ENCODE results near the gene SLC9A8.

Gene SLC9A8

DNA sequence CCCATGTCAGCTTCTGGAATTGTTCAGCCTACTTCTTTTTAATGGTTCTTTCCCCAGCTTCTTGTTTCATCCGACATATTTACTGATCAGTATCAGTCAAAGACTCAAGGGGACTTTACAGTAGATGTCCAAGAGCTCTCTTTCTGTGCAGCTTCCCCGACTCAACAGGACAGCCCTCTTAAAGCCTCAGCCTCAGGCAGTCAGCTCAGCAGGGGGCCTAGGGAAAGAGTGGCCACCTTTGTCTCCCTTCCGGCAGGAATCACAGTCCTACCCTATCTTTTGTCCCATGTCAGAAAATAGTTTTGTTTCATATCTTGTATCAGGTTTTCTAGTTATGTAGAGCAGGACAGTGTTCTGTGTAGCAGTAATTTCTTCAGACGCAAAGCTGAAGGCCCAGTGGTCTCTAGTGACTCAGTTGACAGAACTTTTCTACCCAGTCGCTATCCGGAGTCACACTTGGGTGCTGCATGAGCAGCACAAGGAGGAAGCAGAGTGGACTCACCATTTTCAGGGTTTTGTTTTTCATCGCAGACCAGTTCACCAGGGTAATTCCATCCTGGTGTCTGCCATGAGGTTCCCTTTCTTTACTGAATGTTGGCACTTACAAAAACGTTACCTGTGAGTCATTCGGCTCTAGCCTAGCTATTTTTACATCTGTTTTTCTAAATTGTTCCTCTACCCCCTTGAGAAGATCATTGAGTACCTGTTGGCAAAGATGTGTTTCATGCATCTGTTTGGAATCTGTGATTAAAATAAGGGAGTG lies 55.0 kb downstream of the SLC9A8 start:
- no peak for TF ChIP-seq ZFX (IDR thresholded peaks at IDR 0.05)
- TF ChIP-seq, protein P1, sequence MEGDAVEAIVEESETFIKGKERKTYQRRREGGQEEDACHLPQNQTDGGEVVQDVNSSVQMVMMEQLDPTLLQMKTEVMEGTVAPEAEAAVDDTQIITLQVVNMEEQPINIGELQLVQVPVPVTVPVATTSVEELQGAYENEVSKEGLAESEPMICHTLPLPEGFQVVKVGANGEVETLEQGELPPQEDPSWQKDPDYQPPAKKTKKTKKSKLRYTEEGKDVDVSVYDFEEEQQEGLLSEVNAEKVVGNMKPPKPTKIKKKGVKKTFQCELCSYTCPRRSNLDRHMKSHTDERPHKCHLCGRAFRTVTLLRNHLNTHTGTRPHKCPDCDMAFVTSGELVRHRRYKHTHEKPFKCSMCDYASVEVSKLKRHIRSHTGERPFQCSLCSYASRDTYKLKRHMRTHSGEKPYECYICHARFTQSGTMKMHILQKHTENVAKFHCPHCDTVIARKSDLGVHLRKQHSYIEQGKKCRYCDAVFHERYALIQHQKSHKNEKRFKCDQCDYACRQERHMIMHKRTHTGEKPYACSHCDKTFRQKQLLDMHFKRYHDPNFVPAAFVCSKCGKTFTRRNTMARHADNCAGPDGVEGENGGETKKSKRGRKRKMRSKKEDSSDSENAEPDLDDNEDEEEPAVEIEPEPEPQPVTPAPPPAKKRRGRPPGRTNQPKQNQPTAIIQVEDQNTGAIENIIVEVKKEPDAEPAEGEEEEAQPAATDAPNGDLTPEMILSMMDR (conservative IDR thresholded peaks at IDR 0.05), result no peak
- H3K27ac ChIP-seq, result no peak overlapping the region

DNA sequence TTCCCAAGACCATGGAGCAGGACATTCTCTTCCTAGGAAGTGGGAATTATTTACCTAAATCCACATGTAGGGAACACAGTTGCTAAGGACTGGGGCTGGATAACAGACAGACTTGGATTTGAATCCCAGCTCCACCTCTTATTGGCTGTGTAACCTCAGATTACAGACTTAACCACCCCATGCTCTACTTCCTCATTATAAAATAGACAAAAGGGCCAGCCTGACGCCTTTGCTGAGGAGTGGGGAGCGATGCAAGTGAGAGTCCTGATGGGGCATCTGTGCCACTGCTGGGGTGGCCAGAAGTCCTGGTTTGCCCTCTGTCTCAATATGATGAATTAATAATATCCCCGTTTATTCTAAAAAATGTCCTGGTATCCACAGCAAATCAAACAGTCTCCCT lies 55.9 kb downstream of the SLC9A8 start:
- TF ChIP-seq, protein P1 (conservative IDR thresholded peaks at IDR 0.05), result no peak
- TF ChIP-seq ZFX (IDR thresholded peaks at IDR 0.05), result no peak
- H3K27ac ChIP-seq, result no peak overlapping the region

DNA sequence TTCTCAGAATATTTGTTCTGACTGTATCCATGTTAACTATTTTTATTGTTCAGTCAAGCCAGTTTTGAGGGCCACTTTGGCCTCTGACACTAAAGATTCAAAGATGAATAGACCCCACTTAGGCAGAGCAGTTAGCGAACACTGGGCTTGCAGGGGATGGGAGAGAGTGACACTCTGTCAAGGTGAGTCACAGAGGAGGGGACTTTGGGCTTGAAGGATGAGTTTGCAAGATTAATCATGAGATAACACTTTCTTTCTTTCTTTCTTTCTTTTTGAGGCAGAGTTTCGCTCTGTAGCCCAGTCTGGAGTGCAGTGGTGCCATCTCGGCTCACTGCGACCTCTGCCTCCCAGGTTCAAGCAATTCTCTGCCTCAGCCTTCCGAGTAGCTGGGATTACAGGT lies 56.3 kb downstream of the SLC9A8 start:
- H3K27ac ChIP-seq, result no peak overlapping the region
- no peak for TF ChIP-seq ZFX (IDR thresholded peaks at IDR 0.05)
- TF ChIP-seq, protein P1 (conservative IDR thresholded peaks at IDR 0.05), result no peak

DNA sequence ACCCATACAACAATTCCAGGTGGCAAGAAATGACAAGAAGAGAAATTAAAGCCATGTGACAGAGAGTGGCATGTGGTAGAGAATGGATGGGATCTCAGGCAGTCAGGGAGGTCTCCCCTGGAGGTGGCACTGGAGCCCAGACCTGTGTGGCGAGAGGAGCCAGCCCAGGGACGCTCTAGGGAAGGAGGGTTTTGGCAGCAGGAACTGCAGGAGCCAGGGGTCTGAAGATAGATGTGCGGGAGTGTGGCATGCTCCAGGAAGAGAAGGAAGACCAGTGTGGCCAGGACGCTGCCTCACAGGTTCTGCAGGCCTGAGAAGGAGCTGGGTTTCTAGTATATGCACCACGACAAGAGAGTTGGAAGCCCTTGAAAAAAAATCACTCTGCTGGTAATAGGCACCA lies 57.6 kb downstream of the SLC9A8 start:
- TF ChIP-seq, protein P1 (conservative IDR thresholded peaks at IDR 0.05), result no peak
- TF ChIP-seq ZFX (IDR thresholded peaks at IDR 0.05), result no peak
- no peak overlapping the region for H3K27ac ChIP-seq

DNA sequence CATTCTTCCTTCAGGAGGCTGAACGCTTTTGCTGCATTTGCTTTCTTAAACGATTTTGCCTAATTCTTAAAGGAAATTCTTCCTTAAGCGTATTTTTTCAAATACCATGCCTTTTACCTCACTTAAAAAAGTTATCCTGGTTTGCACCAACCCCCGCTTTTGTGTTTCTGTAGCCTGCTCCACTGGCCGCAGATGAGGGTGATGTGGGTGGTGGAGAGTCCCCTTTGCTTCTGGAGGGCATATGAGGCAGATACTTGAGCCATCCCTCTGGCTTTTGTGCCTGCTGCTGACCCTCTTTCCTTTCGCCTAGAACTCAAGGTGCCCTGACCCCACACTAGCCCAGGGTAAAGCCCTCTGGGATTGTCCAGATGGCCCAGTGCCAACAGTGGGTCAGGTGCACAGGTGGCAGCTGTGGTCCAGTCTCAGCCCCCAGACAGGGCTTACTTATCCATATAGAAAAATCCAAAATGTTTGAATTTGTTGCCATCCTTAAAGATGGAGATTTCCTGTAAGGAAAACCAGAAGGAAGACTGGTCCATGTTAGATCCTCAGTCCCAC lies 58.8 kb downstream of the SLC9A8 start:
- TF ChIP-seq, protein P1 (conservative IDR thresholded peaks at IDR 0.05), result no peak
- no peak for TF ChIP-seq ZFX (IDR thresholded peaks at IDR 0.05)
- no peak overlapping the region for H3K27ac ChIP-seq

DNA sequence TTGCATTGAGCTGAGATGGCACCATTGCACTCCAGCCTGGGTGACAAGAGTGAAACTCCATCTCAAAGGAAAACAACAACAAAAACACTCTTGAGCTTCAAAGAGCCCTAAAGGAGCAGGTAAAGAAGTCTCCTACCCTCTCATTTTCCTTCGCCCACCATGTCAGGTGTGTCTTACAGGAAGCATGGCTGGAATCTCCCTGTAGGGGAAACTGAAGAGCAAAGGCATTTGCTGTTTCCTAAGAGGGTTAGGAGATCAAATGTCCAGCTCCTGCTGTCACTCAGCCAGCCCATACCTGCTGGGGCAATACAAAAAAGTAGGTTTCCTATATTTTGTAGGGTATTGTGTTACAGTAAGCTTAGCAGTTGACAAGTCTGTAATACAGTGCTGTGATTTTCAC lies 59.4 kb downstream of the SLC9A8 start:
- no peak for TF ChIP-seq ZFX (IDR thresholded peaks at IDR 0.05)
- TF ChIP-seq, protein P1 (conservative IDR thresholded peaks at IDR 0.05), result no peak
- no peak overlapping the region for H3K27ac ChIP-seq

DNA sequence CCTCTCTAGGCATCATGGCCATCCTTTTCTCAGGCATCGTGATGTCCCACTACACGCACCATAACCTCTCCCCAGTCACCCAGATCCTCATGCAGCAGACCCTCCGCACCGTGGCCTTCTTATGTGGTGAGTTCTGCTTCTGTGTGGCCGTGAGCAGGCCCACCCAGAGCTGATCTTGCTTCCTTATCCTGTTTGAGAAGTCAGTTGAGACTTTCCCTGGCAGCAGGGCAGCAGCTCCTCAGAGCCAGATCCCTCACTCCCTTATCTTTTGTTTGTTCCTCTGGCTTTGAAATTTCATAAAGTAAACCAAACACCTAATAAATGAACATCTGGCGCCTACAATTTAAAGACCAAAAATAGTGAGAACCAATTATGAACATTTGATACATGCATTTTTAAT lies 62.1 kb downstream of the SLC9A8 start:
- H3K27ac ChIP-seq, result no peak overlapping the region
- TF ChIP-seq, protein P1 (conservative IDR thresholded peaks at IDR 0.05), result no peak
- no peak for TF ChIP-seq ZFX (IDR thresholded peaks at IDR 0.05)
